ENCODE results near the gene PHF13.

Gene PHF13

GRCh38 chr1:6613361-6614018 is at the start of gene PHF13:
Gene PHF13 (plus strand): TSS chr1:6613731. CDS start chr1:6614067, 336 bp downstream.
- FAIRE-seq (peak; percentile 41), DNase-seq (ENCODE audit: insufficient read length, low spot score) (peak; percentile 95)
- no peak for TF ChIP-seq POLR2A (IDR thresholded peaks at IDR 0.05; ENCODE audit: low read depth, low read length)

GRCh38 chr1:6569033-6569432 is 44.5 kb upstream of the PHF13 start:
- FAIRE-seq: no peak
- no peak for DNase-seq (ENCODE audit: insufficient read length, low spot score)
- TF ChIP-seq POLR2A (IDR thresholded peaks at IDR 0.05; ENCODE audit: low read depth, low read length): no peak

- DNase-seq (ENCODE audit: insufficient read length, low spot score): no peak
- no peak for TF ChIP-seq POLR2A (IDR thresholded peaks at IDR 0.05; ENCODE audit: low read depth, low read length)
- no peak for FAIRE-seq
These were observed 43.4 kb upstream of the PHF13 start for GRCh38 chr1:6570100-6570499.

- FAIRE-seq (no peak), DNase-seq (ENCODE audit: insufficient read length, low spot score) (no peak)
- TF ChIP-seq POLR2A (IDR thresholded peaks at IDR 0.05; ENCODE audit: low read depth, low read length): no peak
These were observed 42.5 kb upstream of the PHF13 start for GRCh38 chr1:6570987-6571386.

- FAIRE-seq (no peak), DNase-seq (ENCODE audit: insufficient read length, low spot score) (no peak)
- TF ChIP-seq POLR2A (IDR thresholded peaks at IDR 0.05; ENCODE audit: low read depth, low read length): no peak
These were observed 40.7 kb upstream of the PHF13 start for GRCh38 chr1:6572653-6573383.

- no peak for DNase-seq (ENCODE audit: insufficient read length, low spot score)
- TF ChIP-seq POLR2A (IDR thresholded peaks at IDR 0.05; ENCODE audit: low read depth, low read length): no peak
- no peak for FAIRE-seq
These were observed 39.4 kb upstream of the PHF13 start for GRCh38 chr1:6574025-6574620.

- FAIRE-seq (no peak), DNase-seq (ENCODE audit: insufficient read length, low spot score) (no peak)
- no peak for TF ChIP-seq POLR2A (IDR thresholded peaks at IDR 0.05; ENCODE audit: low read depth, low read length)
These were observed 38.7 kb upstream of the PHF13 start for GRCh38 chr1:6574818-6575217.

GRCh38 chr1:6577831-6578525 is 35.6 kb upstream of the PHF13 start:
- TF ChIP-seq POLR2A (IDR thresholded peaks at IDR 0.05; ENCODE audit: low read depth, low read length): no peak
- FAIRE-seq (no peak), DNase-seq (ENCODE audit: insufficient read length, low spot score) (no peak)

- TF ChIP-seq POLR2A (IDR thresholded peaks at IDR 0.05; ENCODE audit: low read depth, low read length): no peak
- DNase-seq (ENCODE audit: insufficient read length, low spot score) (no peak), FAIRE-seq (no peak)
These were observed 34.7 kb upstream of the PHF13 start for GRCh38 chr1:6578624-6579373.

- FAIRE-seq (peak; percentile 82), DNase-seq (ENCODE audit: insufficient read length, low spot score) (peak; percentile 94)
- peak; percentile 94 for TF ChIP-seq POLR2A (IDR thresholded peaks at IDR 0.05; ENCODE audit: low read depth, low read length)
These were observed 34.0 kb upstream of the PHF13 start, which contains the start of gene ZBTB48 for GRCh38 chr1:6579374-6580118. Gene ZBTB48 (plus strand): TSS chr1:6579994. CDS start chr1:6580610, 616 bp downstream.

GRCh38 chr1:6580119-6580592 is 33.4 kb upstream of the PHF13 start:
- no peak for DNase-seq (ENCODE audit: insufficient read length, low spot score)
- no peak for FAIRE-seq
- TF ChIP-seq POLR2A (IDR thresholded peaks at IDR 0.05; ENCODE audit: low read depth, low read length): no peak

GRCh38 chr1:6580593-6581409 is 32.7 kb upstream of the PHF13 start:
- FAIRE-seq: no peak
- no peak for DNase-seq (ENCODE audit: insufficient read length, low spot score)
- TF ChIP-seq POLR2A (IDR thresholded peaks at IDR 0.05; ENCODE audit: low read depth, low read length): no peak

Data from H54 (cell line).